CD4-positive, alpha-beta T cell treated with Interleukin-10 for 1 hour (primary cell): Measurements from ENCODE around the gene PRKCH.
"Not testable (repeated sequence)": the region's sequence is repeated elsewhere in the genome, so short reads cannot be mapped to it uniquely, and the experiment has no call there.

Experiments used
- DNase-seq: peaks from one replicate; pipeline ENCODE4 v3.0.0-alpha.2; 2020

Gene PRKCH

DNA sequence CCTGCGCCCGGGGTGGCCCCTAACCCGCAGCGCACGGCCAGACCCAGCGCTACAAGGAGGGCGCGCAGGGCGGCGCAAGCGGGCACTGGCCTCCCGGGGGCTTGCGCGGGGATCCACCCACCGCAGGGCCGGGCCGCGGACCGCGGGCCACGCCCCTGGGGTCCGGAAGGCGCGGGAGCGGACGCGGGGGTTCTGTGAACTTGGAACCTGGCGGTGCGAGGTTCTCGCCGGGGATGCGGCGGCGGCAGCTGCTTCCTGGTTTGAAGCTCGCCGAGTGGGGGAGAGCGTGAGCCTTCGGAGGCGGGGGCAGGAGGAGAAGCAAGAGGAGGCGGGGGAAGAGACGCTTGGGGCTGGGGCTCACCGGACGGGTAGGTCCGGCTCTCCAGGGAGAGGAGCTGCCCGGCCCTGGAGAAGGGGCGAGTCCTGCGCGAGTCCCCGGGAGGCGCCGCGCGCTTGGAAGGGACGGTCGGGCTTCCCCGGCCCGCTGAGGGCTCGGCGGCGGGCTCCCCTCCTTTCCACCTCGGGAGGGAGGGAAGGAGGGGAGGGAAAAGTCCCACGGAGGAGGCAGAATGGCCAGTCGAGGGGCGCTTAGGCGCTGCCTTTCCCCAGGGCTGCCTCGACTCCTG, at the start of gene PRKCH:
PRKCH (plus strand) TSS at position 195 of the 626 bp plus-strand sequence. CDS start 523 bp downstream, outside the sequence.
- DNase-seq = peak; percentile 87

DNA sequence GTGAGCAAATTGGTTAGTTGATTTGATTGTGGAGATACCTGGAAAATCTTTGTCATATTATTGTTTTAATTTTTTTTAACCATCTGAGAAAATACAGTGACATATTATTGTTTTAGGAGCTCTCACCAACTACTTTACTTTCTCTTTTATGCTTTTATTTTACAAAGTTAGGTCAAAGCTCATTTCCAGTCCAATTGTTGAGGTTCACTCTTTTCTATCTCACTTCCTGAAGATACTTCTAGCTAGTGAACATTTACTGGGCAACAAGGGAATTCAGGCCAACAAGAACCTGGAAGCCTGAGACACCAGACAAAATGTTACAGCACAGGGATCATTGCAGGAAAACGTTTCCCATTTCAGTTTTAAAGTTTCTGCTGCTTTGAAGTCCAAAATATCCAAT, 44.1 kb upstream of the PRKCH start:
- no peak for DNase-seq

DNA sequence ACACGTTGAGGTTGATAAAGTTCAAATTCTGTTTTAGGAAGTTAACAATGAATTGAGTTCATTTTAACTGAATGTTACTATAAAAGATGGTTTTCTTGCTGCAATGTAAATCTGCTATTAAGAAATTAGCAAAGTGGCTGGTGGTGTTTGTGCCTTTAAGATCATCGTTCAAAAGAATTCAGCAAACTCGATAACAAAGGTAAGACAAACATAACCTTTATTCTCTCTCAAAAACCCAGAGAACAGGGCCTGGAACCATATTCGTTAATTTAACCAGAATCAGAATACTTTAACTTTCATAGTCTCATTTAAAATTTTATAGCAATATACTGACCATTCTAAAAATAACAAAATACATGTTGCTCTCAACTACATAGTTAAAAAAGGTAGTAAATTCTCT, 43.6 kb upstream of the PRKCH start:
- DNase-seq = no peak

DNA sequence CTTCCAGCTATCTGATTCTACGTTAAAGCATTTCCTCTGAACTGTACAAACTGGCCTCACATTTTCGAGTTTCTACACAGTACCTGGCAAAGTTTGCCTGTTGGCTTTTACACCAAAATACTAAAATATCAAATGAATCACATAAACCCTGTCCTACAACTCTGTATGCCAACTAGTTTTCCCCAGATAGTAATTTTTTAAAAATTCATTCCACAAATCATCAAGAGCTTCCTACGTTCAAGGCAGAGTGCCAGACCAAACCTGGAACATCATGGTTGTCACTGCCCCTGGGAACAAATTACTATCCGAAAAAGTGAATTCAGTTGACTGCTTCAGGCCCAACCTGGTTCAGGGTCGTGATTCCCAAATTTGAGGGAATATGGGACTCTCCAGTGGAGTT, 42.3 kb upstream of the PRKCH start:
- no peak for DNase-seq

DNA sequence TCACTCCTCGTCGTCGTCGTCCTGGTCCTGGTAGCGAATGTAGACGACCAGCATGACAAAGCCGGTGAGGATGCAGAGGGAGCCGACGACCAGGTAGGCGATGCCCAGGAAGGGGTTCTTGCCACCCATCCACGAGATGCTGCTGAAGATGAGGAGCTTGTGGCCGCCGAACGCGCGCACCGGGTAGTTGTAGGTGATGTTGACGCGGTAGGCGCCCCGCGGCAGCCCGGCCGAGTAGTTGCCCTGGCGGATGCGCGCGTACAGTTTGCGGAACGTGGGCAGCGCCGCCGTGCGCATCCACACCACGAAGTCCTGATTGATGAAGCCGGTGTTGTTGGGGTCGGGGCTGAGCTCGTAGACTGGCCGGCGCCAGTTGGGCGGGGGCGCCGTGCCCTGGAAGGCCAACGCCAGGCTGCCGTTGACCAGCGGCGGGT, 41.3 kb upstream of the PRKCH start:
- no peak for DNase-seq

DNA sequence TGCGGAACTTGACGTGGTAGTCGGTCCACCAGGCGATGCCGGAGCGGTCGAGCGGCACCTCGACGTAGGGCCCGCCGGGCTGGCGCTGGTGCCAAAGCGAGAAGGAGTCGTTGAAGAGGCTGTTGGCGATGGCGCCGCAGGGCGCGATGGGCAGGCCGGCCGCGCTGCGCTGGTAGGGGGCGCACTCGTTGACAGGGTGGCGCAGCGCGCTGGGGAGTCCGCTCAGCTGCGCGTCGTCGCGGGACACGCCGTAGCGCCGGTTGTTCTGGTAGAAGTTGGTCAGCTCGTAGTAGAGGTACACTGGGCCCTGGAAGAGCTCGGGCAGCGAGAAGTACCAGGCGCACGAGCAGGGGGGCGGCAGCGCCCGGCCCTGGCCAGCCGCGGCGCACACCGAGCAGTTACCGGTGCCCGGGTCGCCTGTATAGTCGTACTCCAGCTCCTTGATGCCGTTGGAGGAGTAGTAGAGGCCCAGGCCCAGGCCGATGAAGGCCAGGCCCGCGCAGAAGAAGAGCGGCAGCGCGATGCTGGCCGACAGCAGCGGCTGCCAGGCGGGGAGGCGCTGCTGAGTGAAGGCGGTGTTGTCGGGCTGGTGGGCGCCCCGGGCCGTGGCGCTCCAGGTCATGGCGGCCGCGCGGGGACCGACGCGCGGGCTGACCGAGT, 40.7 kb upstream of the PRKCH start:
- DNase-seq = peak; percentile 81

DNA sequence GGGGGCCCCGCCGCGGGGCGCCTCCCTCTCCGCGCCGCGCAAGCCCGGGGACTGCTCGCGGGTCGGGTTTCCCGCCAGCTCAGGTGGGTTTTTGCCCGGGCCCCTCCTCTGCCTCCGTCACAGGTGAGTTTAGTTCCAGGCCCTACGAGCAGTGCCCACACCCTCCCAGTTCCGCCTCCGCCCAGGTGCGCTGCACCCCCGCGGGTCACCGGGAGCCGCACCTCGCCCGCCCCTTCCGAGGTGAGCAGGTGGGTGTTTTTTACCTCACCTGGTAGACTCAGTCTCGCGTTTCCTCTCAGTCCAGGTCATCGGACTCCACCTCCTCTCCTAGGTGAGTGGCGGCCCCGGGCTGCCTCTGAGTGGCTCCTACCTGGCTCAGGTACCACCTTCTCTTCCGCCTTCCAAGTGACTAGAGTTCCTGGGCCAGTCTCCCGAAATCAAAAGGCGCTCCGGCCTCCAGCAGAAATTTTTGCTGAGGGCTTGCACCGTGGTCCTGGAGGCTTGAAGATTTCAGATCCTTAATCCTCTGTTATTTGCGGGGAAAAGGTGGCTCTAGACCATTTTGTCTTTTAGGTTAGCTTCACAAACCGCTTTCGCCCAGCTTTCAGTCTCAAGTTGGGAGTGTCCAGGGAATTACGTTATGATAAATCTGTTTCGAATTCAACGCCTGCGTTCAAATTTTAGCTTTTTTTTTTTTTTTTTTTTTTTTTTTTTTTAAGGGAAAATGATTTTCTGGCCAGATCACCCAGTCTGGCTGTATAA, 40.0 kb upstream of the PRKCH start, which contains the start of gene TMEM30B:
TMEM30B (minus strand) TSS at position 153 of the 762 bp plus-strand sequence. CDS start 191 bp downstream, outside the sequence.
- peak; percentile 57 for DNase-seq

DNA sequence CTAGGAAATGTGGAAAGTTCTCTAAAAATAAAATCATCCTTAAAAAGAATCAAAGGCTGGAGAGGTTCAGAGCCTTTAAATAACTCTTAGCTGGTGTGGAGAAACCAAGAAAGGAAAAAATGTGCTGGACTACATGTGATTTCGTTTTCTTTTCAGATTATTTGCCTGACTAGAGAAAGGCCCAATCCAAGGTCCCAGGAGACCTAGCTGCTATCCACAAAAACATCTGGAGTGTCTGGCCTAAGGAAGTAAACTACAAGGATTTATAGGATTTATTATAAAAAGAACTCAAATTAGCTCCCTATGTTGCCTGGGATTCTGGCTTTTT, 39.5 kb upstream of the PRKCH start:
- DNase-seq = no peak

DNA sequence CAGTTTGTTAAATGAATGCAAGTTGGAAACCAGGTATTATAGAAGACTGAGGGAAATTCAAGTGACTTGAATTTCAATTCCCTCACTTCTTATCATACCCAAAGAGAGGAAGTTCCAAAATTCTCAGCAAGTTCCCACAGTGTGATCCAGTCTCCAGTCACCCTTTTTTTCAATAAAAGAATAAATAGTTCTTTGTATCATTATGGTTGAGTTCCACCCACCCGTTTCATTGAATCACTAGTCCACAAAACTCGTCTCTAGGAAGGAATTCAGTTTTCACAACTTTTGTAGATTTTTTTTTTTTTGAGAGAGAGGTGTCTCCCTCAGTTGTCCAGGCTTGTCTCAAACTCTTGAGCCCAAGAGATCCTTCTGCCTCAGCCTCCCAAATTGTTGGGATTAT, 38.6 kb upstream of the PRKCH start:
- DNase-seq = no peak

DNA sequence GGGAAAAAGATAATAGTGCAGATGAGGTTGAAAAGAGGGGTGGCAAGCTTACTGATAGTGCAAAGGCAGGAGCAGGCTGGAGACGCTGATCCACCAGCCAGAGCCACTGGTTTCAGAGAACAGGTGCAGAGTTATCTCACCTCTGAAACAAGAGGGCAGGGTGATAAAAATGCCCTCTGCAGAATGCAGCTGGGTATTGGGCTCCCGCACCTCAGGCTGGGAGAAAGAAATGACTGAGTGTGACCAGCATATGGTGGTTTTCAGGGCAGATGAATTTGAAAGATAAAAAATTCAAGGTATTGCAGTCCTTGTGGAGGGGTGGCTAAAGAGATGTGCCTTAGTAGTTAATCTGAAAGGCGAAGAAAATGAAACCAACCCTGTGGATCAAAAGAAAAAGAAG, 37.4 kb upstream of the PRKCH start:
- no peak for DNase-seq

DNA sequence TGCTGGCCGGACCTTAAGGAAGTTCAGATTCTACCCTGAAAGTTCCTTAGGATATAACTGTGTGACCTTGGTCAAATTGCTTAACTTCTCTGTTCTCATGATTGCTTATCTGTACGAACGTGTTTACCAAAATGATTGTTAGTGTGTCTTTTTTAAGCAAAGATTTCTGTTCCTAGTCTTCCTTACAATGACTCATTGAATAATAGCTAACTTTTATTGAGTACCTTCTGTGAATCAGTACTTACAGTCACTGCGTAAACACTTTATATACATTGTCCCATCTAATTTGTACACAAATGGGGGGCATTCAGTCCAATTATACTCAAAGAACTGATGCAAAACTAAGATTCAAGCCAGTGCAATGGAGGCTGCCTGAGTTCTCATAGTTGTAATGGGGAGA, 36.0 kb upstream of the PRKCH start:
- DNase-seq = no peak

DNA sequence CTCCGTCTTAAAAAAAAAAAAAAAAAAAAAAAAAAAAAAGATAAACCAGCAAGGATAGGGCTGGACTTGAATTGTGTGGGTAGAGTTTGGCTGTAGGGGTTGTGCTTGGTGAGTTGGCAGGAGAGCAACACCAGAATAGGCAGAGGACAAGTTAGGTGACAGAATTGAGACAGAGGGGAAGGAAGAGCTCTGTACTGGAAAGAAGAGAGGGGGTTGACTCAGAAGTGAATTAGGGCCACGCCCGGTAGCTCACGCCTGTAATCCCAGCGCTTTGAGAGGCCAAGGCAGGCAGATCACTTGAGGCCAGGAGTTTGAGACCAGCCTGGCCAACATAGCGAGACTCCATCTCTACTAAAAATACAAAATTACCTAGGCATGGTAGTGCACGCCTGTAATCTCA, 34.2 kb upstream of the PRKCH start:
- no peak for DNase-seq

DNA sequence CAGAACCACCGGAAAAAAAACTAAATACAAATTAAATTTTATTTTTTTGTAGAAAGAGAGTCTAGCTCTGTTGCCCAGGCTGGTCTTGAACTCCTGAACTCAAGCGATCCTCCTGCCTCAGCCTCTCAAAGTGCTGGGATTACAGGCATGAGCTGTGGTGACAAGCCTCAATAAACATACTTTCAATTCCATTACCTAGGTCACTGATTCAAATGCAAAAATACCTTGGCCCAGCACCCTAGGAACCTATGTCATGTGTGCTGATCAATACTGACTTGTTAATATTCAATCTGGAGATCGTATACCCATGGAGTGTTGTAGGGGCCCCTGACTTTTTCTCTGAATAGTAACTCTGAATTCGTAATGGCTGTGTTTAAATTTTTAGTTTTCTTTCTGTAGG, 33.2 kb upstream of the PRKCH start:
- DNase-seq = no peak

DNA sequence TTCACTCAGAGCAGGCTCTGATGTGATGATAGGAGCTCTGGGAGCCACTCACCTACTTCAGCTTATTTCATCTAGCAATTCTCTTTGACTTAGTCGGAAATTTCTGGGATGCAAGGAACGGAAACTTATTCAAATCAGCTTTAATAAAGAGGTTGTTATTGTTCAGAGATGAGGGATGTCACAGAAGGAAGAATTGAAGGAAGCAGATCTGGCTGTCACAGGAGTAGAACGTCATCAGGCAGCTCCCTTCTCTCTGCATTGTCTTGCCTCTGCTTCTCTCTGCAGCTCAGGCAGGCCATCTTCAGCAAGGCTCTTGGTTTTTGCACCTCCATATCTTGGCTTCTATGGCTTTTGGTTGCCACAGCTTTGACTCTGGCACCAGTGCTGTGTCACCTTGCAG, 32.7 kb upstream of the PRKCH start:
- no peak for DNase-seq

DNA sequence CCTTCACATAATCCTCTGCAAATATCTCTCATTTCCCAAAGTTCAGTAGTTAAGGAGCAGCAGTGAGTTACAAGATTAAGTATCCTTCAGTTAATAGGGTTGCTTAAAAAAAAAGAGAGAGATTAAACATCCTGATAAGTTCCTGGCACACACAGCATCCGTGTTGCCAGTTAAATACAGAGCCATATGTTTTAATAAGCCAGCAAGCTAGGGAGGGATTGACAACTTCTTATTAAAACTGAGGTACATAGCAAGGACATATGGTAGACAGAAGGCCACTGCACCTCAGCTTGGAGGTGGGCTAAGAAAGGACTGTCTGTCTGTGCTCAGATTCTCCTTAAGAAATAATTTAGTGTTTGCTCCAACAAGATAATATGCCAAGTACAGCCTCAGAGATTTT, 30.7 kb upstream of the PRKCH start:
- DNase-seq = no peak

DNA sequence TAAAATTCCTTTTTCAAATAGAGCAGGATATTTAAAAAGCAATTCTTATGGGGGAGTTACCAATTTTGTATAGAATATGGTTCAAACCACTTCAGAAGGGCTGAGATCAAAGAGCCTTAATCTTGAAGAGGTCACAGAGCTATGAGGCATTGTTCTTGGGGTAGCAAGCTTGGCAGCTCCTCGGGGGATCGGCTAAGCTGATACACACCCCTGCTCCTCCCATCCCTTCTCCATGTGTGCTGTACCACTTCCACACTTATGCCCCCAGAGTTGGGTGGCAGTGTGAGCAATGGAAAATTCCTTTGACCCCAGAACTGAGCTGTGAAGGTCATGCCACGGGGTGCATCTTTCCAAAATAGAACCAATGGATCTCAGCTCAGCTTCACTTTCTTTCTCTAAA, 25.2 kb upstream of the PRKCH start:
- no peak for DNase-seq

DNA sequence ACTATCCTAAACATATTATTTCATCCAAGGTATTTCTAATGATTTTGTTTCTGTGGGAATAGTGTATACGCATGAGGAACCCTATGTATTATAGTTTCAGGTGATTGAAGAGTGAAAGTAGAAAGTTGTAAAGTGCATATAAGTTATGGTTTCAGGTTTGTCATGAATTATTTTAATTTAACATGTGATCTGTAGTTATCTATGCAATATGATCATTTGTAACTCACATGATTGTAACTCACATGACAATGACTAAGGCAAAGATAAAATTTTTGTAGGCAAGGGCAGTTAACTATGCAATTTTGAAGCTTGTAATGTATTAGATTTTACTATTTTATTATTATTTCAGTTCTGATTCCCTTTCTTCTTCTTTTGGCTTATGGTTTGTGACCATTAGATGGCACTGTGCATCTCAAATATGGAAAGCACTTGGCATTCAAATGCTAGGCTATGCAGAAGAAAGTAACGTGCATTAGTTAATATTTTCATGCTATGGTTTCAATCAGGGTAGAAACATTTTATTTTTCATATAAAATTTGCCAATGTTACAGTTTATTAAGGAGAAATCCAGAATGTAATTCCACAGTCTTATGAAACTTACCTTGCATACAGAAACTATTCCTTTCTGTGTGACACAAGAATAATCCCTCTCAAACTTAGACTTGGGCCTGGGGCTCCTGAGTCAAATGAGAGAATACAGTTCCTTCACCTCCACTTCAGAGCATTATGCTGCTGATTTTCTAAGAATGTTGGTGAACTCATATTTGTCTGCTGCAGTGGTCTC, 24.5 kb upstream of the PRKCH start:
- DNase-seq = peak; percentile 78

DNA sequence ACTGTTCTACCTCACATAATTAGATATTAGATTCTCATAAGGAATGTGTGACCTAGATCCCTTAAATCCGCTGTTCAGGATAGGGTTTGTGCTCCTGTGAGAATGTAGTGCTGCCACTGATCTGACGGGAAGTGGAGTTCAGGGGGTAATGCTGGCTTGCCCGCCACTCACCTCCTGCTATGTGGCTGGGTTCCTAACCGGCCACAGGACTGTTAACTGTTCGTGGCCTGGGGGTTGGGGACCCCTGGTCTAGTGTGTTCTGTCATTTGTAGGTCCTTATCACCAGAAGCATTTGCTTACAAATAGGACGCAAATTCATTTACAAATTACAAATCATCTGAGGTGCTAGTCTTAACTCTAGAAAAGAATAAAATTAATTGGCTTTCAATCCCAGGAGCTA, 23.8 kb upstream of the PRKCH start:
- no peak for DNase-seq

DNA sequence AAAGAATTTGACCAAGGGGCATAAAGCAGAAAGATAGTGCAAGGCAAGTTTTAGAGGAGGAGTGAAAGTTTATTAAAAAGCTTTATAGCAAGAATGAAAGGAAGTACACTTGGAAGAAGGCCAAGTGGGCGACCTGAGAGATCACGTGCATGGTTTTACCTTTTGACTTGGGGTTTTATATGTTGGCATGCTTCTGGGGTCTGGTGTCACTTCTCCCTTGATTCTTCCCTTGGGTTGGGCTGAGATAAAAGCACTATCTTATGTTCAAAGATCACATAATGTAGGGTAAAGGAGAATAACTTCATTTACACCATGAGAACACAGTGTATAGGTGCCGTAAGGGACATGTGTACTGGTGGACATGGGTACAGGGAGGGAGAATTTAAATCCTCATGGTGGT, 22.6 kb upstream of the PRKCH start:
- no peak for DNase-seq

DNA sequence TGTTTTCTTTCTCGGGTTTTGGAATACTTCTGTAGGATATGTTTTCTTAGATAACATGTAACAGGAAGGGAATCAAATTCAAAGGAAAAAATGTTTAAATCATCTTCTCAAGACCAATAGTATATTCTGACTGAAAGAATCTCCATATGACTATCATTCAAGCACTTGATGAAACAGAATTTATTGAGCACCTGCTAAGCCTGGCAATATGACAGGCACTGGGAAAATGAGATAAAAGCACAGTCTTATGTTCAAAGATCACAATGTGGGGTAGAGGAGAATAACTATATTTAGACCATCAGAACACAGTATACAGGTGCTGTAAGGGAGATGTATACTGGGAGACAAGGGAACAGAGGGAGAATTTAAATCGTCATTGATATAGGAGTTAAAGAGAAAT, 21.2 kb upstream of the PRKCH start:
- no peak for DNase-seq

DNA sequence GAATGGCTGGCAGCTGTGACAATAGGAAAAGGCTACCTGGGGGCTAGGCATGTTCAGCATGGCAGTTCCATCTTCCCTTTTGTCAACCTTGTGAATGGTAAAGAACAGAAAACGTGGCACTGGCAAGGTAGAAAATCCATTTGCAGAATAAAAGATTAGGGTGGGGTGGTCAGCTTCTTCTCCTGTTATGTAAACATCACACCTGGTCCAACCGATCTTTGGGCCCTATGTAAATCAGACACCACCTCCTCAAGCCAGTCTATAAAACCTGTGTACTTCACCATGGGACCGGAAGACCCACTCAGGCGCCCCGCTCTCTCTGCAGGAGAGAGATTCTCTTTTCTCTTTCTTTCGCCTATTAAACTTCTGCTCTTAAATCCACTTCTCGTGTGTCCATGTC, 20.6 kb upstream of the PRKCH start:
- no peak for DNase-seq

DNA sequence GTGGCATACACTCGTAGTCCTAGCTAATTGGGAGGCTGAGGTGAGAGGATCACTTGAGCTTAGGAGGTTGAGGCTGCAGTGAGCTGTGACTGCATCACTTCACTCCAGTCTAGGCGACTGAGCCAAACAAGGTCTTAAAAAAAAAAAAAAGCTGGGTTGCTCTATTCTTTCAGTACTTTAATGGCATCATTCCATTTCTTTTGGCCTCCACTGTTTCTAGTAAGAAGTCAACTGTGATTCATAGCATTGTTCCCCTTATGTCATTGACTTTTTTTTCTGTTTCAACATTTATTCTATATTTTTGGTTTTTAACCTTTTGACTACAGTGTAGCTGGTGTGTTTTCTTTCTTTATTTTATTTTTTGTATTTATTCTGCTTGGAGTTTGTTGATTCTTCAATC, 16.7 kb upstream of the PRKCH start:
- DNase-seq = no peak

DNA sequence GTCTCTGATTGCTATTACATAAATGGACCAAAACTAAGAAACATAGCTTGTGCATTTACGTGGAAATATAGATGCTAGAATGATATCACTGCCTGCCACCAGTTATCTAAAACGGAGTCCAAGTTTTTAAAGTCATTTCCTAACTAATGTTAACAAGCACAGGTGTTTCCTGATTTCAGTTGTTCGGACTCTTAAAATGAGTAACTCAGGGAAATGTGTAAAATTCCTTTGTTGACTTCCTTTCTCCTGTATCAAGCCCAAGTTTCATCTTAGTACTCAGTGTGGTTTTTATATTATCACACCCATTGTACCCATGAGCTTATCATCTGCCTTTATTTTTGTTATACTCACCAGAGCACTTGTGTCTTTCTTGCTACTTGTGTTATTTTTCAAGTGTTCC, 13.2 kb upstream of the PRKCH start:
- DNase-seq = no peak

DNA sequence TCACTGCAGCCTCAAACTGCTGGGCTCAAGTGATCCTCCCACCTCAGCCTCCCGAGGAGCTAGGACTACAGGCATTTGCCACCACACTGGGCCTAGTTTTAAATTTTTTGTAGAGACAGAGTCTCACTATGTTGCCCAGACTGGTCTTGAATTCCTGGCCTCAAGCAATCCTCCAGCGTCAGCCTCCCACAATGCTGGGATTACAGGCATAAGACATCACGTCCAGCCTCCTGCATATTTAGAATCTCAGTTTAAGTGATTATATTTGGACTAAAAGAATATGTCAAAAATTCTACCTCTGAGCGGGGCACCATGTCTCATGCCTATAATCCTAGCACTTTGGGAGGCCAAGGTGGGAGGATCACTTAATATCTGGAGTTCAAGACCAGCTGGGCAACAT, 12.7 kb upstream of the PRKCH start:
- not testable (repeated sequence) for DNase-seq
